Lower leg skin (tissue), 4 donors: Measurements from ENCODE around the gene PRAF2. TPM values are rescaled to one million over a fixed set of nuclear protein-coding genes. Genes with fewer than 3 reads are reported as not detected.

Source experiments
- DNase-seq, 2 donors: peaks; one replicate each; pipeline ENCODE4 v3.0.0-alpha.2; 2019; ENCODE audit warnings: low spot score in 2 of 2
- H3K4me3 ChIP-seq: fragments of 200-600 bp; sonication (generic); 2 replicates; pipeline ENCODE4 v1.5.1; 2017; ENCODE audit warnings: mild to moderate bottlenecking, low read depth; ENCODE audit not compliant: poor library complexity, severe bottlenecking
- CTCF ChIP-seq, 3 donors: fragments of 450-650 bp; IDR thresholded peaks; one replicate each; pipeline ENCODE4 v1.5.1; 2016; ENCODE audit warnings: antibody characterized with exemption in 3 of 3, mild to moderate bottlenecking in 3 of 3, moderate library complexity in 2 of 3
- POLR2A ChIP-seq, 2 donors: fragments of 450-650 bp; IDR thresholded peaks; one replicate each; pipeline ENCODE4 v1.6.1; 2016 to 2017; ENCODE audit warnings: antibody characterized with exemption in 2 of 2, mild to moderate bottlenecking in 1 of 2, moderate library complexity in 1 of 2
- WGBS, 2 donors: methylation state at CpG; one replicate each; pipeline ENCODE4 v1.1.5; 2018; 5-methylcytosine and 5-hydroxymethylcytosine counted together
- intact Hi-C: fragments of 100-400 bp; cut with DNase I; formaldehyde crosslinking; loops from one replicate; pipeline ENCODE4 v1.15.0; 2023; ENCODE audit warnings: low total_unique reads
- total RNA-seq, 4 donors: library from RNA; depleted of rRNA; stranded (reverse); fragments of >200 nt; gene quantifications; one replicate each; pipeline ENCODE4 v1.1.0, GENCODE V29; 2016

PRAF2 gene
- total RNA-seq, 4 donors from 2014 or later, result 6.2 to 11.2 (median 7.7) TPM

GRCh38 chrX:49116076-49116475 is 42.3 kb upstream of the PRAF2 start:
- DNase-seq, result no peak
- H3K4me3 ChIP-seq, result no peak overlapping the region
- 83 to 92% methylated on average over 7 to 8 of the region's 8 CpGs for WGBS, 2 donors
- TF ChIP-seq POLR2A (IDR thresholded peaks at IDR 0.05) (no peak), CTCF (IDR thresholded peaks at IDR 0.05) (no peak)
- intact Hi-C loops, result no loop called here

- no peak overlapping the region for H3K4me3 ChIP-seq
- TF ChIP-seq CTCF (IDR thresholded peaks at IDR 0.05) (no peak), POLR2A (IDR thresholded peaks at IDR 0.05) (no peak)
- intact Hi-C loops, result no loop called here
- 60 to 84% methylated on average over 1 to 3 of the region's 3 CpGs for WGBS, 2 donors
- DNase-seq, result no peak
These were observed 38.0 kb upstream of the PRAF2 start for GRCh38 chrX:49111791-49112190.

- intact Hi-C loops, result no loop called here
- TF ChIP-seq POLR2A (IDR thresholded peaks at IDR 0.05) (no peak), CTCF (IDR thresholded peaks at IDR 0.05) (no peak)
- H3K4me3 ChIP-seq, result no peak overlapping the region
- DNase-seq, result no peak
- WGBS, 2 donors, result 90 to 96% methylated on average over 3 of the region's 3 CpGs
These were observed 36.6 kb upstream of the PRAF2 start for GRCh38 chrX:49110417-49110816.

GRCh38 chrX:49108641-49109040 is 34.8 kb upstream of the PRAF2 start:
- TF ChIP-seq CTCF (IDR thresholded peaks at IDR 0.05) (no peak), POLR2A (IDR thresholded peaks at IDR 0.05) (no peak)
- no peak for DNase-seq
- intact Hi-C loops, result no loop called here
- 64 to 67% methylated on average over 2 of the region's 2 CpGs for WGBS, 2 donors
- H3K4me3 ChIP-seq, result no peak overlapping the region

GRCh38 chrX:49106930-49107329 is 33.1 kb upstream of the PRAF2 start:
- TF ChIP-seq CTCF (IDR thresholded peaks at IDR 0.05) (no peak), POLR2A (IDR thresholded peaks at IDR 0.05) (no peak)
- intact Hi-C loops, result no loop called here
- 37 to 39% methylated on average over 7 of the region's 7 CpGs for WGBS, 2 donors
- H3K4me3 ChIP-seq, result no peak overlapping the region
- no peak for DNase-seq

- WGBS, 2 donors, result 89 to 90% methylated on average over 4 of the region's 4 CpGs
- DNase-seq, result no peak
- intact Hi-C loops, result no loop called here
- H3K4me3 ChIP-seq, result no peak overlapping the region
- TF ChIP-seq CTCF (IDR thresholded peaks at IDR 0.05) (no peak), POLR2A (IDR thresholded peaks at IDR 0.05) (no peak)
These were observed 32.5 kb upstream of the PRAF2 start for GRCh38 chrX:49106296-49106695.
